ENCODE results near the gene SLC16A9.

The SLC16A9 gene

GRCh38 chr10:59713196-59713821 is 3.7 kb upstream of the SLC16A9 start:
- Histone ChIP-seq H3K9me3 (ENCODE audit: insufficient read depth, low read length, severe bottlenecking) (no peaks in the 10 kb centered on the region), H3K9ac (ENCODE audit: low read depth, low read length) (no peak overlapping the region), H3K4me2 (ENCODE audit: insufficient read depth, low read length) (no peak overlapping the region), H3K4me3 (ENCODE audit: low read depth in 1 of 2, low read length in 2 of 2) (no peak overlapping the region), H4K20me1 (ENCODE audit: insufficient read depth, low read length) (no peaks in the 10 kb centered on the region), H3K79me2 (ENCODE audit: insufficient read depth, low read length) (no peaks in the 10 kb centered on the region), H3K27ac (ENCODE audit: low read length) (no peak overlapping the region), H3K36me3 (ENCODE audit: insufficient read depth, low read length) (no peaks in the 10 kb centered on the region), H2AFZ (ENCODE audit: low read depth, low read length) (no peak overlapping the region), H3K27me3 (ENCODE audit: insufficient read depth, low read length, poor library complexity) (no peaks in the 10 kb centered on the region), H3K4me1 (ENCODE audit: insufficient read depth, low read length) (no peaks in the 10 kb centered on the region)
- DNase-seq (no peak), ATAC-seq (ENCODE audit: insufficient read depth, low read depth) (no peak)
- TF ChIP-seq EZH2 (IDR thresholded peaks at IDR 0.05; ENCODE audit: borderline replicate concordance, low read depth, low read length, severe bottlenecking) (no peak), CTCF (IDR thresholded peaks at IDR 0.05; ENCODE audit: borderline replicate concordance, extremely low read depth, low read length, poor library complexity, severe bottlenecking) (no peak)

- no peak for TF ChIP-seq EZH2 (IDR thresholded peaks at IDR 0.05; ENCODE audit: borderline replicate concordance, low read depth, low read length, severe bottlenecking)
- TF ChIP-seq CTCF (IDR thresholded peaks at IDR 0.05; ENCODE audit: borderline replicate concordance, extremely low read depth, low read length, poor library complexity, severe bottlenecking): no peak
- Histone ChIP-seq H3K4me3 (ENCODE audit: low read depth in 1 of 2, low read length in 2 of 2) (no peak overlapping the region), H3K9me3 (ENCODE audit: insufficient read depth, low read length, severe bottlenecking) (no peaks in the 10 kb centered on the region), H3K4me1 (ENCODE audit: insufficient read depth, low read length) (no peaks in the 10 kb centered on the region), H3K36me3 (ENCODE audit: insufficient read depth, low read length) (no peaks in the 10 kb centered on the region), H3K9ac (ENCODE audit: low read depth, low read length) (no peak overlapping the region), H3K27me3 (ENCODE audit: insufficient read depth, low read length, poor library complexity) (no peaks in the 10 kb centered on the region), H2AFZ (ENCODE audit: low read depth, low read length) (no peak overlapping the region), H3K79me2 (ENCODE audit: insufficient read depth, low read length) (no peaks in the 10 kb centered on the region), H3K4me2 (ENCODE audit: insufficient read depth, low read length) (no peak overlapping the region), H4K20me1 (ENCODE audit: insufficient read depth, low read length) (no peaks in the 10 kb centered on the region), H3K27ac (ENCODE audit: low read length) (no peak overlapping the region)
- ATAC-seq (ENCODE audit: insufficient read depth, low read depth) (no peak), DNase-seq (no peak)
Observed at GRCh38 chr10:59711871-59712494, 2.3 kb upstream of the SLC16A9 start.

GRCh38 chr10:59708816-59709394 is 745 bp downstream of the SLC16A9 start:
- DNase-seq: no peak
- no peak for ATAC-seq (ENCODE audit: insufficient read depth, low read depth)
- H3K27me3 ChIP-seq (ENCODE audit: insufficient read depth, low read length, poor library complexity): no peaks in the 10 kb centered on the region
- no peak for TF ChIP-seq EZH2 (IDR thresholded peaks at IDR 0.05; ENCODE audit: borderline replicate concordance, low read depth, low read length, severe bottlenecking)
- no peak for TF ChIP-seq CTCF (IDR thresholded peaks at IDR 0.05; ENCODE audit: borderline replicate concordance, extremely low read depth, low read length, poor library complexity, severe bottlenecking)
- H3K4me1 ChIP-seq (ENCODE audit: insufficient read depth, low read length): no peaks in the 10 kb centered on the region
- H3K9ac ChIP-seq (ENCODE audit: low read depth, low read length): no peak overlapping the region
- no peaks in the 10 kb centered on the region for H3K36me3 ChIP-seq (ENCODE audit: insufficient read depth, low read length)
- no peaks in the 10 kb centered on the region for H3K9me3 ChIP-seq (ENCODE audit: insufficient read depth, low read length, severe bottlenecking)
- no peaks in the 10 kb centered on the region for H4K20me1 ChIP-seq (ENCODE audit: insufficient read depth, low read length)
- no peaks in the 10 kb centered on the region for H3K79me2 ChIP-seq (ENCODE audit: insufficient read depth, low read length)
- no peak overlapping the region for H3K27ac ChIP-seq (ENCODE audit: low read length)
- no peak overlapping the region for H2AFZ ChIP-seq (ENCODE audit: low read depth, low read length)
- H3K4me2 ChIP-seq (ENCODE audit: insufficient read depth, low read length): no peak overlapping the region
- H3K4me3 ChIP-seq (ENCODE audit: low read depth in 1 of 2, low read length in 2 of 2): no peak overlapping the region
